Neural progenitor cell (in vitro differentiated cells): ENCODE results near the gene CCL17. TPM values are rescaled to one million over a fixed set of nuclear protein-coding genes. Genes with fewer than 3 reads are reported as not detected.

Source experiments
- DNase-seq: peaks from one replicate; pipeline ENCODE4 v3.0.0-alpha.2; 2016; ENCODE audit warnings: low spot score
- H2AFZ ChIP-seq: fragments of 200-600 bp; sonication (generic); replicated peaks from 2 replicates; pipeline ENCODE4 v1.6.1; 2016; ENCODE audit warnings: antibody characterized with exemption
- H3F3A ChIP-seq: fragments of 200-600 bp; sonication (generic); 2 replicates; pipeline ENCODE4 v1.6.1; 2016; ENCODE audit warnings: antibody characterized with exemption, low read depth
- H3K27ac ChIP-seq: fragments of 200-600 bp; sonication (generic); 2 replicates; pipeline ENCODE4 v1.5.1; 2016; ENCODE audit warnings: mild to moderate bottlenecking
- H3K27me3 ChIP-seq: fragments of 200-600 bp; sonication (generic); 2 replicates; pipeline ENCODE4 v1.6.1; 2016; ENCODE audit warnings: mild to moderate bottlenecking, moderate library complexity
- H3K36me3 ChIP-seq: fragments of 200-600 bp; sonication (generic); 2 replicates; pipeline ENCODE4 v1.5.1; 2016
- H3K4me1 ChIP-seq: fragments of 200-600 bp; sonication (generic); 2 replicates; pipeline ENCODE4 v1.6.1; 2016; ENCODE audit warnings: mixed run types
- H3K4me2 ChIP-seq: fragments of 200-600 bp; sonication (generic); 2 replicates; pipeline ENCODE4 v1.6.1; 2016
- H3K4me3 ChIP-seq: fragments of 200-600 bp; sonication (generic); 2 replicates; pipeline ENCODE4 v1.5.1; 2016
- H3K79me2 ChIP-seq: fragments of 200-600 bp; sonication (generic); 2 replicates; pipeline ENCODE4 v1.6.1; 2016; ENCODE audit warnings: low read depth
- H3K9ac ChIP-seq: fragments of 200-600 bp; sonication (generic); 2 replicates; pipeline ENCODE4 v1.6.1; 2016
- H3K9me3 ChIP-seq: fragments of 200-600 bp; sonication (generic); 2 replicates; pipeline ENCODE4 v1.5.1; 2016; ENCODE audit warnings: low read depth
- H4K20me1 ChIP-seq: fragments of 200-600 bp; sonication (generic); 2 replicates; pipeline ENCODE4 v1.6.1; 2016; ENCODE audit warnings: low read depth
- H3K27ac Mint-ChIP-seq: 3 replicates; pipeline ENCODE4 v1.8.0; 2021; ENCODE audit warnings: mixed read lengths
- H3K27me3 Mint-ChIP-seq: 2 replicates; pipeline ENCODE4 v1.8.0; 2022; ENCODE audit warnings: low read depth, mild to moderate bottlenecking, inconsistent platforms, moderate library complexity, mixed read lengths; ENCODE audit not compliant: insufficient read depth
- H3K36me3 Mint-ChIP-seq: 3 replicates; pipeline ENCODE4 v1.8.0; 2021; ENCODE audit warnings: mixed read lengths
- H3K4me1 Mint-ChIP-seq: 3 replicates; pipeline ENCODE4 v1.8.0; 2021; ENCODE audit warnings: mixed read lengths
- H3K4me3 Mint-ChIP-seq: 3 replicates; pipeline ENCODE4 v1.8.0; 2021; ENCODE audit warnings: mild to moderate bottlenecking, moderate library complexity, mixed read lengths
- H3K9me3 Mint-ChIP-seq: 3 replicates; pipeline ENCODE4 v1.8.0; 2020; ENCODE audit warnings: mixed read lengths
- EZH2 ChIP-seq: fragments of 200-600 bp; sonication (generic); IDR thresholded peaks from 2 replicates; pipeline ENCODE4 v1.6.1; 2017; ENCODE audit warnings: antibody characterized with exemption, mild to moderate bottlenecking, moderate library complexity
- EZH2phosphoT487 ChIP-seq: fragments of 200-600 bp; sonication (generic); IDR thresholded peaks from 2 replicates; pipeline ENCODE4 v1.6.1; 2017; ENCODE audit warnings: antibody characterized with exemption
- total RNA-seq: library from RNA; depleted of rRNA; stranded (reverse); fragments of >200 nt; gene quantifications from 2 replicates; pipeline ENCODE4 v1.2.3, GENCODE V29; 2015; ENCODE audit warnings: low replicate concordance
- TF ChIP-seq, protein P1 (sequence below): fragments of 200-600 bp; sonication (generic); IDR thresholded peaks from 2 replicates; pipeline ENCODE4 v1.5.1; 2017; ENCODE audit warnings: antibody characterized with exemption, mild to moderate bottlenecking

Gene CCL17
- total RNA-seq, 1 donor from 2014 or later = not detected

DNA sequence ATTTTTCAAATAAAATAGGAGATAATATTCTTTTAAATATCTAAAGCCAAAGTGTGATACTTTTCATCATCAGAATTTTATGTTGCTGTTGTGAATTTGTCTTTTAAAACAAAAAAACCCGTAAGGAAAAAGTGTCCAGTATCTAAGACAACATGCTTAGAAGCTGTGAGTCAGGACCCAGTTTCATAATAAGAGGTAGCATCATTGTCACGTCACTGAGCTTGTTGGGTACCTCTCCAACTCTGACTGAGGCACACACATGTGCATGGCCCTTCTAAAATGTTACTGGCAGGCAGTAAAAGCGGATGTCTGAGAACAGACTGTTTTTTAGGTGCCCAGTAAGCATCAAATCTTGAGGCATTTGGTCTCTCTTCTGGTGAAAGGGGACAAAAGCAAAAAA, 40.1 kb downstream of the CCL17 start:
- Mint-ChIP-seq H3K36me3 (peaks cover 22% of the 10 kb centered on the region), H3K4me3 (peak overlapping the region; percentile 69), H3K27ac (no peak overlapping the region), H3K27me3 (peaks cover 2% of the 10 kb centered on the region), H3K4me1 (peaks cover 17% of the 10 kb centered on the region), H3K9me3 (peaks cover 4% of the 10 kb centered on the region)
- H3K4me2 ChIP-seq = no peak overlapping the region
- no peaks in the 10 kb centered on the region for H3K36me3 ChIP-seq
- H3K27ac ChIP-seq = no peak overlapping the region
- TF ChIP-seq EZH2 = no peak
- TF ChIP-seq, protein P1, sequence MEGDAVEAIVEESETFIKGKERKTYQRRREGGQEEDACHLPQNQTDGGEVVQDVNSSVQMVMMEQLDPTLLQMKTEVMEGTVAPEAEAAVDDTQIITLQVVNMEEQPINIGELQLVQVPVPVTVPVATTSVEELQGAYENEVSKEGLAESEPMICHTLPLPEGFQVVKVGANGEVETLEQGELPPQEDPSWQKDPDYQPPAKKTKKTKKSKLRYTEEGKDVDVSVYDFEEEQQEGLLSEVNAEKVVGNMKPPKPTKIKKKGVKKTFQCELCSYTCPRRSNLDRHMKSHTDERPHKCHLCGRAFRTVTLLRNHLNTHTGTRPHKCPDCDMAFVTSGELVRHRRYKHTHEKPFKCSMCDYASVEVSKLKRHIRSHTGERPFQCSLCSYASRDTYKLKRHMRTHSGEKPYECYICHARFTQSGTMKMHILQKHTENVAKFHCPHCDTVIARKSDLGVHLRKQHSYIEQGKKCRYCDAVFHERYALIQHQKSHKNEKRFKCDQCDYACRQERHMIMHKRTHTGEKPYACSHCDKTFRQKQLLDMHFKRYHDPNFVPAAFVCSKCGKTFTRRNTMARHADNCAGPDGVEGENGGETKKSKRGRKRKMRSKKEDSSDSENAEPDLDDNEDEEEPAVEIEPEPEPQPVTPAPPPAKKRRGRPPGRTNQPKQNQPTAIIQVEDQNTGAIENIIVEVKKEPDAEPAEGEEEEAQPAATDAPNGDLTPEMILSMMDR = no peak
- TF ChIP-seq EZH2phosphoT487 = no peak
- no peaks in the 10 kb centered on the region for H3K4me1 ChIP-seq
- H3K79me2 ChIP-seq = peaks cover 69% of the 10 kb centered on the region
- H4K20me1 ChIP-seq = no peaks in the 10 kb centered on the region
- no peaks in the 10 kb centered on the region for H3K9me3 ChIP-seq
- H3K4me3 ChIP-seq = no peak overlapping the region
- DNase-seq = no peak
- no peak overlapping the region for H3K9ac ChIP-seq
- no peak overlapping the region for H2AFZ ChIP-seq
- H3F3A ChIP-seq = no peaks in the 10 kb centered on the region
- no peaks in the 10 kb centered on the region for H3K27me3 ChIP-seq

DNA sequence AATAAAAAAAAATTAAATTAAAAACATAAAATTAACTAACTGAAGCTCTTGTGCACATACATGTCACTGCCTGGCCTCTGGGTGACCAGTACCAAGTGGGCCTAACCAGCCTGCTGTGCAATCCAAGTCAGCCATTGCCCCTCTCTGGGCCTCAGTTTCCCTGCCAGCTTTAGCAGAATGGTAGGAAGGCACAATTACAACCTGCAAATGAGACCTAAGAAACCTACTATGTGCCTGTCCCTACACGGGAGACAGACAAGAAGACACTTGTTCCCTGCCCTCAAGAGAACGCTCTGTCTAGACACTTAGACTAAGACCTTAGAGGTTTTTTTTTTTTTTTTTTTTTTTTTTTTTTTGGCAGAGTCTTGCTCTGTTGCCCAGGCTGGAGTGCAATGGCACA, 40.9 kb downstream of the CCL17 start:
- Histone ChIP-seq H3K4me1 (no peaks in the 10 kb centered on the region), H2AFZ (no peak overlapping the region), H3K9ac (no peak overlapping the region), H3K79me2 (peaks cover 65% of the 10 kb centered on the region), H3K27me3 (no peaks in the 10 kb centered on the region), H3K9me3 (no peaks in the 10 kb centered on the region), H3K27ac (no peak overlapping the region), H4K20me1 (no peaks in the 10 kb centered on the region), H3K36me3 (no peaks in the 10 kb centered on the region), H3F3A (no peaks in the 10 kb centered on the region), H3K4me2 (no peak overlapping the region), H3K4me3 (no peak overlapping the region)
- Mint-ChIP-seq H3K9me3 (no peaks in the 10 kb centered on the region), H3K4me1 (peaks cover 17% of the 10 kb centered on the region), H3K27me3 (peaks cover 2% of the 10 kb centered on the region), H3K36me3 (peaks cover 14% of the 10 kb centered on the region), H3K4me3 (peak overlapping the region; percentile 71), H3K27ac (no peak overlapping the region)
- no peak for DNase-seq
- TF ChIP-seq EZH2phosphoT487 (no peak), EZH2 (no peak)
- TF ChIP-seq, protein P1 = no peak

DNA sequence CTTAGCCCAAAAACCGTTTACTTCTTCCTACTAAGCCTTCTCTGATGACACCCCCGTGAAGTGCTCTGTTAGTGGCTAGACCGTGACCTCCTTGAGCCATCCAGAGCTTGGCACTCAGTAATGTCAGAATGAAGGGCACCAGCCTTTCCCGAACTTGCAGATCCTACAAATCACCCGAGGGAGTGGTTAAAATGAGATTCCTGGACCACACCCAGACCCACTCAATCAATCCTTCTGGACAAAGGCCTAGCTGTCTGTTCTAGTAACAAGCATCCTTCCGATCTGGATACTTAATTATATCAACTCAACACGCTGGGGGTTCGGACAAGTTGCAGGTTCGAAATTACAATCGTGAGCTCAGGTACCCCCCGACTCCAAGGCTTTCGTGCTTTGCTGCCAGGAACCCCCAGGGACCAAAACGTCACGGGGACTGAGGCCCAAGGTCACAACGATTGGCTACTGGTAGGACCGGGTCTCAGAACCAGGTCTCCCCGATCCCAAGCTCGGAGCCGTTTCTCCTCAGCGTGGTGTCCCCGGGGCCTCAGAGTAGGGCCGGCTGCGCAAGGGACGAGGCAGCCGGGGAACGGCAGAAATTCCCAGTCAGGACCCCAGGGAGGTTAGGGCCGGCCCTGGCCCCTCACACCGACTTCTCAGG, 42.1 kb downstream of the CCL17 start:
- Histone ChIP-seq H3K4me3 (peak overlapping the region; percentile 91), H2AFZ (peak overlapping the region; percentile 80), H3F3A (no peaks in the 10 kb centered on the region), H3K36me3 (no peaks in the 10 kb centered on the region), H3K9ac (peak overlapping the region; percentile 88), H3K27ac (no peak overlapping the region), H3K4me2 (peak overlapping the region; percentile 92), H4K20me1 (no peaks in the 10 kb centered on the region), H3K27me3 (no peaks in the 10 kb centered on the region), H3K9me3 (no peaks in the 10 kb centered on the region), H3K79me2 (peaks cover 56% of the 10 kb centered on the region), H3K4me1 (no peaks in the 10 kb centered on the region)
- peaks cover 11% of the 10 kb centered on the region for H3K36me3 Mint-ChIP-seq
- TF ChIP-seq EZH2 = no peak
- TF ChIP-seq, protein P1 = no peak
- peak overlapping the region; percentile 95 for H3K4me3 Mint-ChIP-seq
- peaks cover 2% of the 10 kb centered on the region for H3K27me3 Mint-ChIP-seq
- H3K9me3 Mint-ChIP-seq = no peaks in the 10 kb centered on the region
- H3K27ac Mint-ChIP-seq = peak overlapping the region; percentile 94
- no peak for DNase-seq
- H3K4me1 Mint-ChIP-seq = peaks cover 17% of the 10 kb centered on the region
